HUES6 (cell line): ENCODE results near the gene NRGN.
"Not testable (repeated sequence)": the region's sequence is repeated elsewhere in the genome, so short reads cannot be mapped to it uniquely, and the experiment has no call there.

ENCODE experiments used
- H3K27ac ChIP-seq: 2 replicates; pipeline ENCODE4 v1.7.0; 2013; ENCODE audit warnings: low read depth, mild to moderate bottlenecking, low read length, inconsistent platforms
- H3K27me3 ChIP-seq: 2 replicates; pipeline ENCODE4 v1.6.1; 2013; ENCODE audit warnings: low read length; ENCODE audit not compliant: control insufficient read depth, insufficient read depth
- H3K36me3 ChIP-seq: 2 replicates; pipeline ENCODE4 v1.6.1; 2013; ENCODE audit warnings: low read length; ENCODE audit not compliant: control insufficient read depth, insufficient read depth
- H3K4me1 ChIP-seq: 2 replicates; pipeline ENCODE4 v1.6.1; 2013; ENCODE audit warnings: low read length; ENCODE audit not compliant: control insufficient read depth, insufficient read depth
- H3K4me3 ChIP-seq: 2 replicates; pipeline ENCODE4 v1.5.1; 2013; ENCODE audit warnings: low read depth, low read length
- H3K9ac ChIP-seq: one replicate; pipeline ENCODE4 v1.6.1; 2013; ENCODE audit warnings: mild to moderate bottlenecking, low read length
- H3K9me3 ChIP-seq: 2 replicates; pipeline ENCODE4 v1.6.1; 2013; ENCODE audit warnings: low read depth, low read length; ENCODE audit not compliant: control insufficient read depth, insufficient read depth

Gene NRGN

DNA sequence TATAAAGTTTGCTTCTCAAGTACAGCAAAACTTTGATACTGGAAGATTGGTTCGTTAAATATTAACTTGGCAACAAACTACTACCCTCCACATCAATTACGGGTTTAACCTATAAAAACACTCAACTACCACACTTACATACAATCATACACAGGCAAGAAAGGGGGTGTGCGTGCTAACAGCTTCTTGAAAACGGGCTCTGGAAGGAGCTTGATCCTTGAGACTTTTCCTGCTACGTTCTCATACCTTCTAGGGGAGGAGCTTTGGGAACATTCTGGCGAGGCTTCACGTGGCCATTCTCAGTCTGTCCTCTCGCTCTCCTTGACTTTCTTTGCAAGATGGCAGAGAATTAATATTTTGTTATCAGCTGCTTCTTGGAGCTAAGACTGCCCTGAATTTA lies 29.2 kb downstream of the NRGN start:
- Histone ChIP-seq H3K4me3 (no peak overlapping the region), H3K4me1 (no peaks in the 10 kb centered on the region), H3K9ac (no peak overlapping the region), H3K27ac (no peak overlapping the region), H3K36me3 (peaks cover 42% of the 10 kb centered on the region), H3K9me3 (no peaks in the 10 kb centered on the region), H3K27me3 (no peaks in the 10 kb centered on the region)

DNA sequence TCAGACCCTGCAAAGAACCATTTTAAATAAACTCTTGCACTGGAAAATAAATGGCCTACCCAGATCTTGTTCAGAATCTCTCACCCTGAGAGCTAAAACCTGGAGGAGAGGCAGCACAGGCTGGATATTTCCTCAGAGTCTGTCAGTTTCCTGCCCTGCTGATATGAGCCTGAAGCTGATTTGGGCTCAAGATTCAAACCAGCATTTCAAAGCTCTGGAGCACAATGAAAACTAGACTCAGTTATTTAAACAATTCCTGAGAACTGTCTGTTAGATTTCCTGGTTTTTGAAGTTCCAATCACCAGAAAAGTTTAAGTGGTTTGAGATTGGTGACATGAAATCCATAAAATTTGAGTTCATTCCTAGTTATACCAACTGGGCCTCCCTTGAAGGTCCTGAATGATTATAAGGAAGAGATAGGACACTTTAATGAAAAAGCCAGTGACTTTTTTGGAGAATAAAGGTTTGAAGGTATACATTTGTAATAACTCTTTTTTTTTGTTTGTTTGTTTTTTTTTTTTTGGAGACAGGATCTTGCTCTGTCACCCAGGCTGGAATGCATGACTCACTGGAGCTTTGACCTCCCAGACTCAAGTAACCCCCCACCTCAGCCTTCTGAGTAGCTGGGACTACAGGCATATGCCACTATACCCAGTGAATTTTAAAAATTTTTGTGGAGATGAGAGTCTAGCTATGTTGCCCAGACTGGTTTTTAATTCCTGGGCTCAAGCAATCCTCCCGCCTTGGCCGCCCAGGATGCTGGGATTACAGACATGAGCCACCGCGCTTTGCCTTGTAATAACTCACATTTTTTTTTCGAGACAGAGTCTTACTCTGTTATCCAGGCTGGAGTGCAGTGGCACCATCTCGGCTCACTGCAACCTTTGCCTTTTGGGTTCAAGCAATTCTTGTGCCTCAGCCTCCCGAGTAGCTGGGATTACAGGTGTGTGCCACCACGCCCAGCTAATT lies 30.3 kb downstream of the NRGN start:
- no peak overlapping the region for H3K4me3 ChIP-seq
- peaks cover 45% of the 10 kb centered on the region for H3K36me3 ChIP-seq
- H3K27ac ChIP-seq: no peak overlapping the region
- H3K4me1 ChIP-seq: no peaks in the 10 kb centered on the region
- no peaks in the 10 kb centered on the region for H3K9me3 ChIP-seq
- H3K9ac ChIP-seq: no peak overlapping the region
- H3K27me3 ChIP-seq: no peaks in the 10 kb centered on the region

GRCh38 chr11:124770959-124771358 lies 31.2 kb downstream of the NRGN start:
- peaks cover 45% of the 10 kb centered on the region for H3K36me3 ChIP-seq
- not testable (repeated sequence) for H3K9me3 ChIP-seq, H3K4me1 ChIP-seq, H3K27ac ChIP-seq, H3K4me3 ChIP-seq, H3K9ac ChIP-seq, H3K27me3 ChIP-seq

DNA sequence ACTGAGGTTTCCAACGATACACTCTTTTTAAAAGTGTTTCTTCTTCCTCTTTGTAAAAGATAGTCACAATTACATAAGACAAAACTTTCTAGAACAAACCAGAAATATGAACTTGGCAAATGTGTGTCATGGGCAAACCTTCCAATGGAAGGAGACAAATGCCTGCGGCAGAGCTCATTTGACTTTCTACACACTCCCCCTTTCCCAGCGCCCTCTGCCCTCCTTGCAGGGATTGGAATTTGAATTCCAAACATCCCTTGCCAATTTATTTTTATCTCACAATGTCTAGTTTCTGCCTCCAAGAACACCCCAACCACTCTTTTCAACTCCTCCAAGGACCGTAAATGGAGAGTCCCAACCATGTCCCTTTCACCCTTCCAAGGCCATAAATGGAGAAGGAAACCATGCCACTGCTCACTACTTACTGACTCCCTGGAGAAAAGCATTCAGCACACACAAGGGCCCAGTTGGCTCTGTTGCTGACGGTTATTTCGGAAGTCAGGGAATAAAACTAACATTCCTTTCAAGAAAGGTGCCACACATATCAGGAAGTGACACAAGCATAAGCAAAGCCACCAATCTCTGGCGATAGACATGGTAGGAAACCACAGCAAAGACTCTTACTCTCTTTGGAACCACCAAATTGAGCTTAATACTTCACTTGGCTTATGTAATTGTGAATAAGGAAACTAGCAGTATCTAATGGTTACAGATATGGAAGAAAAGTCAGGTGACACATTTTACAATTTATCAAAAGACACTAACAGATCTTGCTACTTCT lies 37.3 kb downstream of the NRGN start:
- Histone ChIP-seq H3K9me3 (no peaks in the 10 kb centered on the region), H3K27ac (no peak overlapping the region), H3K9ac (no peak overlapping the region), H3K4me3 (no peak overlapping the region), H3K27me3 (no peaks in the 10 kb centered on the region), H3K36me3 (peaks cover 8% of the 10 kb centered on the region), H3K4me1 (no peaks in the 10 kb centered on the region)

DNA sequence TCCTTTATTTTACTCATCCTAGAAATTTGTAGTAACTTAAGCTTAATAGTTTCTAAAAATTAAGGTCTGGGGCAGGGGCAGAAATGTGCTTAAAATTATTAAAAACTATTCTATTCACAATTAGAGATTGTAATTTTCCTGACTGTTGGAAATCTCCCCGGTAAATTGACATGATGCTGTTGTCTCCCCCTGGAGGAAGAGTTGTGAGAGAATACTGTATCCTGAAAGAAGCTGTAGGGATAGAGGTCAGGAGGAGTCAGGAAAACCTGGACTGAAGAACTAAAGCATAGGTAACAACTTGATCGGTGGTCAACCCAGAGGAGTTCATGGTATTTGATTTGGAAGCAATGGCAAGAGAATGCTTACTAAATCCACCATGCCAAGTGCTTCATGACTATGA lies 38.5 kb downstream of the NRGN start:
- no peak overlapping the region for H3K27ac ChIP-seq
- H3K9ac ChIP-seq: no peak overlapping the region
- H3K27me3 ChIP-seq: no peaks in the 10 kb centered on the region
- peaks cover 5% of the 10 kb centered on the region for H3K36me3 ChIP-seq
- H3K4me3 ChIP-seq: no peak overlapping the region
- H3K9me3 ChIP-seq: no peaks in the 10 kb centered on the region
- H3K4me1 ChIP-seq: no peaks in the 10 kb centered on the region

DNA sequence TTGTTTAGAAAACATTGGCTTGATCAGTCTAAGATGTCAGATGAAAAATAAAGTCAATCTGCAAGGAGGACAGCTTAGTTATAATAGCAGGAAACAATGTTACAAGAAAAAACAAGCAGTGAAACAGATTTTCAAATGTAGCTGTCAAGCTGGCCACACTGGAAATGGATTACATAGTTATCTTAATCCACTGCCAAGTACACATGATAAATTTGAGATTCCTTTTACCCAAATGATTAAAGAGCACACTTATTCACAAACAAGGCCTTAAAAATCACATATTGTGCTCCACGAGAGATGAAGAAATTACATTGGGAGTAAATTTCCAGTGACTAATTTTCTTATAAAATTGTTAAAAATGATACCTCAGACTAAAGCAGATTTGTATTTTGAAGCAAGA lies 39.8 kb downstream of the NRGN start:
- H3K4me3 ChIP-seq: no peak overlapping the region
- H3K9ac ChIP-seq: no peak overlapping the region
- no peaks in the 10 kb centered on the region for H3K9me3 ChIP-seq
- no peaks in the 10 kb centered on the region for H3K27me3 ChIP-seq
- H3K4me1 ChIP-seq: no peaks in the 10 kb centered on the region
- H3K36me3 ChIP-seq: peaks cover 5% of the 10 kb centered on the region
- H3K27ac ChIP-seq: no peak overlapping the region

DNA sequence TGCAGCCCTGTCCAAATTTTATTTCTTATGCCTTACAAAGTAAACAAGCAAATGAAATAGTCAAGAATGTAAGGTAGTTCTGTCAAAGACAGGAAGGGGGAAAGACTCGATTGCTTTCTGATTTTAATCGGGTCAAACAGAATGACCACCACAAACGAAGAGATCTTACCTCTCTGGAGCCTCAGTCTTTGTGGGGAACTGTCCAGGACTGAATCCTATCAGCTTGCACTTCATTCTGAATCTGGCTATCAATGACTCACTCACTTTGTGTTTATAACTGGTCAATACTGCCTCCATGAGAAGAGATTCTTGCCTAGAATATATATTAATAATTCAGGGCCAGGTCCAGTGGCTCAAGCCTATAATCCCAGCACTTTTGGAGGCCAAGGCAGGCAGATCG lies 43.3 kb downstream of the NRGN start:
- H3K4me3 ChIP-seq: no peak overlapping the region
- no peaks in the 10 kb centered on the region for H3K4me1 ChIP-seq
- H3K27me3 ChIP-seq: no peaks in the 10 kb centered on the region
- H3K36me3 ChIP-seq: peaks cover 3% of the 10 kb centered on the region; the same call in 1 of the 2 replicates
- no peak overlapping the region for H3K9ac ChIP-seq
- H3K9me3 ChIP-seq: no peaks in the 10 kb centered on the region
- no peak overlapping the region for H3K27ac ChIP-seq

- Histone ChIP-seq H3K4me3 (no peak overlapping the region), H3K4me1 (no peaks in the 10 kb centered on the region), H3K9ac (no peak overlapping the region), H3K9me3 (no peaks in the 10 kb centered on the region), H3K27ac (no peak overlapping the region), H3K27me3 (no peaks in the 10 kb centered on the region), H3K36me3 (no peaks in the 10 kb centered on the region)
These were observed 44.3 kb downstream of the NRGN start for GRCh38 chr11:124784051-124784450.

DNA sequence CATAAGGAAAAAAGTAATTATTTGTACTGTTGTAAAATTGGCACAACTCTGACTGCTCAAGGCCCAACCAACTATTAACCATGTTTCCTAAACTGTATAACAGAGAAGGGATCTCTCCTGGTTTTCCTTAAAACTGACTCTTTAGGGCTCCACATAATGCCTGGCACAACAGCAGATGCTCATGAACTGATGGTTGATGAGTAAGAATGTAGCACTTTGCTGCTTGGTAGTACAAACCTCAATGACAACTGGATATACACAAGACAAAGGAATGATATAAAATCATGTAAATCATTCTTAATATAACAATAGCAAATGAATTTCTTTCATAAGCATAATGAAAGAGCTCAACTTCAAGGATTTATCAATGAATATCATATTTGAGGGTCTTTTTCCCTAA lies 48.8 kb downstream of the NRGN start:
- Histone ChIP-seq H3K36me3 (no peaks in the 10 kb centered on the region), H3K4me1 (peaks cover 15% of the 10 kb centered on the region), H3K9ac (no peak overlapping the region), H3K27me3 (no peaks in the 10 kb centered on the region), H3K9me3 (no peaks in the 10 kb centered on the region), H3K4me3 (no peak overlapping the region), H3K27ac (no peak overlapping the region)

DNA sequence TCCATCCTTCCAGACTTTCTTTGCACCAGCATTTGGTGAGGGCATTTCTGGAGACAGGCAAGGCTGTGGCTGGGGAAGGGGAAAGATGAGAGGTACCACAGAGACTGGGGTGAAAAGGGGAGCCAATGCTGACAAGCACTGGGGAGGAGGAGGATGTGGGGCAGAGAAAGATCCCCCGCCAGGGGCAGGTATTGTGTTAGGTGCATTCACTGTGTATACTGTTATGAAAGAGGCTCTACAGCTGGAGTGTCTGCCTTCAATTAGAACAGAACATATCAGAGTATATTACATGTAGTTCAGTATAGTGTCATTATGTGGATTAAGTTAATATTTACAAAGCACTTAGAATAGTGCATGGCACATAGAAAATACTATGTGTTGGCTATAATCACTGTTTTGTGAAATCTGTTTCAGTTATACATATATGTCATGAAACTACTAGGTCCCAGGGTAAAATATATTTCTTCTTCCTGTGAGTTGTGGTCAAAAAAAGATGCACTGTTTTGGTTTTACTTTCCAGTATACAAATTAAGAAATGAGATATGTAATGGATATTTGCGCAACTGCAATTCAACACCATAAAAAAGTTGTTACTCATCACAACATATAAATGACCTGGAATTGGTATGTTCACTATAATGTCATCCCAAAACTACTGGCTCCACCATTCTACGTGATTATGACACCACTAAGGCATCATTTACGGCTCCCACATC lies 52.0 kb downstream of the NRGN start:
- Histone ChIP-seq H3K27me3 (no peaks in the 10 kb centered on the region), H3K4me3 (no peak overlapping the region), H3K9me3 (no peaks in the 10 kb centered on the region), H3K36me3 (no peaks in the 10 kb centered on the region), H3K27ac (no peak overlapping the region), H3K9ac (no peak overlapping the region), H3K4me1 (peaks cover 16% of the 10 kb centered on the region)
